Vagina (tissue), 2 donors: ENCODE results near the gene TMEM59L.

ENCODE experiments used
- POLR2A ChIP-seq, 2 donors: fragments of 450-650 bp; IDR thresholded peaks; one replicate each; pipeline ENCODE4 v1.6.1; 2017; ENCODE audit warnings: antibody characterized with exemption in 2 of 2, mild to moderate bottlenecking in 2 of 2, moderate library complexity in 2 of 2
- POLR2AphosphoS5 ChIP-seq, 2 donors: sonication (generic); formaldehyde crosslinking; IDR thresholded peaks; one replicate each; pipeline ENCODE4 v1.9.0; 2017; ENCODE audit warnings: antibody characterized with exemption in 2 of 2, mild to moderate bottlenecking in 2 of 2, low read depth in 1 of 2; ENCODE audit not compliant: insufficient read depth in 1 of 2
- TF ChIP-seq, protein P1 (sequence below), 3 experiments: fragments of 450-650 bp in 2 of 3; fragments of 200-600 bp in 1 of 3; sonication (generic) in 1 of 3; IDR thresholded peaks; one replicate each; pipeline ENCODE4 v1.5.1; 2017 to 2019; ENCODE audit warnings: antibody characterized with exemption in 3 of 3, mild to moderate bottlenecking in 2 of 3, moderate library complexity in 2 of 3

DNA sequence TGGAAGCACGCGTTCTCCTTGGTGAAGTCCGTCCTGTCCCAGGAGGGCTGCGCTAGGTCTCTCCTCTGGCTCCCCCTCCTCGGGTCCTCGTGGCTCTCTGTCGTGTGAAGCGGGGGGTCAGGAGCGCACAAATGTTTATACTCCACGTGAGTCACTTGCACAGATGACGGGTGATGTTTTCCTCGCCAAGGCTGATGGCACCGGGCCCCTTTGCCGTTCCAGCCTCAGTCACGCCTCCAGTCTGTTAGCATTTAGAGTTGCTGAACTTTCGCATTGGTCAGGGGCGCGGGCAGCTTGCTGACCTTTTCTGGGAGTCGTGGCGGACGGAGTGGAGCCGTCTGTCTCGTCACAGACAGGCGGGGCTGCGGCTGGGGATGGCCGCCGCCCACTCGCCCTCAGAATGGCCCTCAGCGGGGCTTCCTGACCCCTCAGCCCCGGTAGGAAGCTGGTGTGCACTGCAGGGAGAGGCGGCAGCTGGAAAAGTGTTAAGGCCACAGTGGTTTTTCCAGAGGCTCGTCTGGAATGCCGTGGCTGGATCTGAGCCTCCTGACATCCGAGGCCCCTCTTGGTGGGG lies 37.9 kb downstream of the TMEM59L start:
- TF ChIP-seq, protein P1, sequence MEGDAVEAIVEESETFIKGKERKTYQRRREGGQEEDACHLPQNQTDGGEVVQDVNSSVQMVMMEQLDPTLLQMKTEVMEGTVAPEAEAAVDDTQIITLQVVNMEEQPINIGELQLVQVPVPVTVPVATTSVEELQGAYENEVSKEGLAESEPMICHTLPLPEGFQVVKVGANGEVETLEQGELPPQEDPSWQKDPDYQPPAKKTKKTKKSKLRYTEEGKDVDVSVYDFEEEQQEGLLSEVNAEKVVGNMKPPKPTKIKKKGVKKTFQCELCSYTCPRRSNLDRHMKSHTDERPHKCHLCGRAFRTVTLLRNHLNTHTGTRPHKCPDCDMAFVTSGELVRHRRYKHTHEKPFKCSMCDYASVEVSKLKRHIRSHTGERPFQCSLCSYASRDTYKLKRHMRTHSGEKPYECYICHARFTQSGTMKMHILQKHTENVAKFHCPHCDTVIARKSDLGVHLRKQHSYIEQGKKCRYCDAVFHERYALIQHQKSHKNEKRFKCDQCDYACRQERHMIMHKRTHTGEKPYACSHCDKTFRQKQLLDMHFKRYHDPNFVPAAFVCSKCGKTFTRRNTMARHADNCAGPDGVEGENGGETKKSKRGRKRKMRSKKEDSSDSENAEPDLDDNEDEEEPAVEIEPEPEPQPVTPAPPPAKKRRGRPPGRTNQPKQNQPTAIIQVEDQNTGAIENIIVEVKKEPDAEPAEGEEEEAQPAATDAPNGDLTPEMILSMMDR (IDR thresholded peaks at IDR 0.05) = no peak
- TF ChIP-seq POLR2AphosphoS5 (IDR thresholded peaks at IDR 0.05; ENCODE audit: insufficient read depth in 1 of 2, low read depth in 1 of 2) = peak; percentile 47 to 86
- no peak for TF ChIP-seq POLR2A (IDR thresholded peaks at IDR 0.05)
